Panc1 (cell line): ENCODE data around the gene MTRF1L.

Source experiments
- CTCF ChIP-seq: fragments of 450-650 bp; IDR thresholded peaks from 2 replicates; pipeline ENCODE4 v1.5.1; 2017; ENCODE audit warnings: mild to moderate bottlenecking
- POLR2AphosphoS5 ChIP-seq: IDR thresholded peaks from 2 replicates; pipeline ENCODE4 v1.6.1; 2012; ENCODE audit warnings: mild to moderate bottlenecking, low read depth, low read length, moderate library complexity
- REST ChIP-seq, 2 experiments: IDR thresholded peaks; 2 replicates each; pipeline ENCODE4 v1.6.1; 2011 to 2012; ENCODE audit warnings: low read depth in 2 of 2, control low read depth in 1 of 2, low read length in 1 of 2, mild to moderate bottlenecking in 1 of 2, moderate library complexity in 1 of 2; ENCODE audit not compliant: insufficient read depth in 1 of 2
- SIN3A ChIP-seq: IDR thresholded peaks from 2 replicates; pipeline ENCODE4 v1.6.1; 2012; ENCODE audit warnings: low read depth, mild to moderate bottlenecking, low read length, moderate library complexity, borderline replicate concordance; ENCODE audit not compliant: insufficient read depth
- TCF7L2 ChIP-seq: IDR thresholded peaks from 2 replicates; pipeline ENCODE4 v1.6.1; 2011; ENCODE audit warnings: mild to moderate bottlenecking, low read depth, low read length, inconsistent platforms

GRCh38 chr6:152978058-152978457 is 24.5 kb downstream of the MTRF1L start:
- TF ChIP-seq CTCF (no peak), SIN3A (no peak), POLR2AphosphoS5 (no peak), REST (IDR thresholded peaks at IDR 0.05; ENCODE audit: insufficient read depth in 1 of 2, low read depth in 2 of 2, low read length in 1 of 2) (no peak), TCF7L2 (no peak)
